Measurements from ENCODE around the gene PRR35.
"Not testable (repeated sequence)": the region's sequence is repeated elsewhere in the genome, so short reads cannot be mapped to it uniquely, and the experiment has no call there.

The PRR35 gene

DNA sequence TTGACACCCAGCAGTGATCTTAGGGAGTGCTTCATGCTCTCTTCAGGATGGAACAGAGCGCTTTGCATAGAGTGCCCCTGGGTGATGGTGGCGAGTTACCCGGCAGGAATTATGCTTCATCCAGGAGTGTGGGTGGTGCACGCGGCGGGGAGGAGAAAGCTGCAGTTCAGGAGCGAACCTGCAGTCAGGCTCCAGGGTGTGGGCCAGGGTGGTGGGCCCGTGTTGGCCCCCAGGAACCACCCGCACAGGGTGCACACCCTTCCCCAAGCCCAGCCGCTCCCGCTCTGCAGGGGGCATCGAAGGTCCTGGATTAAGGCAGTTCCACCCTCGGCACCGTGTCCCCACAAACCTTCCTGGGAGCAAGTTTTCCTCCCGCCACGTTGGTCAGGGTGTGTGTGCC lies 33.6 kb downstream of the PRR35 start:
- DNase-seq (ENCODE audit: low read depth in 2 of 2) = no peak

DNA sequence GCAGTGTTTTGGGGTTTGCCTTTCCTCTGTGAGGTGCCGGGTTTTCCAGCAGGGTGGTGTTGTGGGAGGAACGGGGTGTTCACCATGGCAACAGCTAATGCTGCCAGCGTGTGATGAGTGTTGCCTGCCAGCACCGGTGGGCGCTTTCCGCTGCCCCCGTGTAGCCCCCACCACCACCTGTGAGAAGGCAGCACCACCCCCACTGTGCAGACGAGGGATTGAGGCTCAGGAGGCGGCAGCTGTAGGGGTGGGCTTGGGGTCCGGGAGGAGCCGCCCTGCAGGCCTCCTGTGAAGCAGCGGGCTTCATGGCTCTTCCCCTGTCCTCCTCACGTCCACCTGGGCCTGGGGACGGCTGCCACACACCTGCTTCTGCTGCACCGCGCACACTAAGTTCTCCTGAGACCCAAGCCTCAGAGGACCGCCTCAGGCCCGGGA lies 34.9 kb downstream of the PRR35 start:
- DNase-seq (ENCODE audit: low read depth in 2 of 2) = no peak

DNA sequence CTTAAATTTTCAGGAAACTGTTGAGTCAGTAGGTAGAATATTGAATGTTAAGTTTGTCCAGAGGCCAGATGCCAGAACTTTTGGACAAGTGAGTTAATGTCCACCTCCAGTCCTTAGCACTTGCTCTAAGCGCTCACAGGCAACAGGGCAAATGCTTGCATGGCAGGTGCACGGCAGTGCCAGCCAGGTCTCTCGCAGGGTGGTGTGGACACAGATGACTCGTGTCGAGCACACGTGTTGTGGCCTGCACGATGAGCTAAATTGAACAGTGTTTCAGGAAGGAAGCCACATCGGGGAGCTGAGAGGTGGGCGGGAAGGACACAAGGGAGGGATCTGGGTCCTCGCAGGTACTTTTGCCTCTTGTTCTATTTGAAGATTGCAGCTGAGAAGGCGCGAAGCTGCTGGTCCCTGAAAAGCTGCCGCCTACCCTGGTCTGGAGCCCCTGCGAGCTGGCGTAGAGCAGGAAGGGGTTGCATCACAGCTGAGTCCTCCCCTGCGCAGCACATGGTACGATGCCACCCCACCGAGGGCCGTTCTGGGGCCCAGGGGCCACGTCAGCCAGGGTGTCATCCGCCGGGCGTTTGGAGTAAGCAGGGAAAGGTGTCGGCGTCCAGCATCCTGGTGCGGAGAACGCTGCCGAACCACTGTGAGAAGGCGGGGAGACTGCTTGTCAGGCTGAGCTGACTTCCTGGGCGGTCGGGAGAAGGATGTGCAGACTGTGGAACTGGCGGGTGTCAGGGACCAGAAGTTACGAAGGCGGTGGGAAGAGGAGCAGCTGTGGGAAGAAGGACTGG lies 35.9 kb downstream of the PRR35 start:
- DNase-seq (ENCODE audit: low read depth in 2 of 2) = no peak

DNA sequence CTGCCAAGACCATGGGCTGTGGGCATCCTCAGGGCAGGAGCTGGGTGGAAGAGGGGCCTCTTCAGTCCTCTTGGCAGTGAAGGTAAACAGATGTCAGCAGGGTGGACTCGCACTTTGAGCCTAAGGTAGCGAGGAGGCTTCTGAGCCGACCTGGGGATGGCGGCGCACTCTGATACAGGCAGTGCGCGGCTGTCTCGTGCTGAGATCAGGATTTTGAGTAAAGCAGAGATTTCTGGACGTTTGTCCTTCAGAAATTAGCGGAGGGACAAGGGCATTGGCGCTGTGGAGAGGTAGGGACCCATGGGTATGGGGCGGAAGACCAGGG lies 36.5 kb downstream of the PRR35 start:
- no peak for DNase-seq (ENCODE audit: low read depth in 2 of 2)

GRCh38 chr16:597655-598054 lies 37.5 kb downstream of the PRR35 start:
- not testable (repeated sequence) for DNase-seq (ENCODE audit: low read depth in 2 of 2)

DNA sequence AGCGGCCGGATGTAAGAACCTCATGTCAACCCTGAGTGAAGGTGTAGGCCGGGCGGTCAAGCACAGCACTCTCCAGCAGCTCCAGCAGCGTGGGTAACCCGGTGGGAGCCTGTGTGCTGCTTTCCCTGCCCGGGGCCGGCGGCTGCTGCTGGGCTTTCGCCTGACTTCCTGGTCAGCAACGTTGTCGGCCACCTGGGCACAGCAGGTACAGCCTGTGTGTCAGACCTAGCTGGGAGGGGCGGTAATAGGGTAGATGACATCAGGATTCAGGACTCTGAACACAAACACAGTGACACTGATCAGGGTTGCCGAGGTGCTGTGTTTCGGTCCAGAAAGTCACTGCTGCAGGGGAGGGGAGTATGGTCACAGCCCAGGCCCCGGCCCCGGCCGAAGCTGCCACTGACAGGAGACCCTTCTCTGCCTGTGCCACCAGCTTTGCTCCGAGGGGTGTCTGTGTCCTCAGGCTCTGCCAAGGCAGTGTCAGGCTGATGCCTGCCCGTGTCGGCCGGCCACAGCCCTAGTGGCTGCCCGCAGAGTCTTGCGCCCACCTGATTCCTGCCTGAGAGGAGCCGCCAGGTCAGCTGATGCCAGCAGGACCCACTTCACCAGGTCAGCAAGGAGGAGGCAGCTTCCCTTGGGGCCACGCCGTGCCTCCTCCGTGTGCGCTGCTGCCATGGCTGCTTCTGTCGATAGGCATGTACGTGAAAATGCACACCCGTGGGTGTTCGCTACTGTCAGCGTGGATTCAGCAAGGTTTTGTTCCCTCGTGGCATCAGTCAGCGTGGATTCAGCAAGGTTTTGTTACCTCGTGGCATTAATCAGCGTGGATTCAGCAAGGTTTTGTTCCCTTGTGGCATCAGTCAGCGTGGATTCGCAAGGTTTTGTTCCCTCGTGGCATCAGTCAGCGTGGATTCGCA lies 38.9 kb downstream of the PRR35 start:
- no peak for DNase-seq (ENCODE audit: low read depth in 2 of 2)

DNA sequence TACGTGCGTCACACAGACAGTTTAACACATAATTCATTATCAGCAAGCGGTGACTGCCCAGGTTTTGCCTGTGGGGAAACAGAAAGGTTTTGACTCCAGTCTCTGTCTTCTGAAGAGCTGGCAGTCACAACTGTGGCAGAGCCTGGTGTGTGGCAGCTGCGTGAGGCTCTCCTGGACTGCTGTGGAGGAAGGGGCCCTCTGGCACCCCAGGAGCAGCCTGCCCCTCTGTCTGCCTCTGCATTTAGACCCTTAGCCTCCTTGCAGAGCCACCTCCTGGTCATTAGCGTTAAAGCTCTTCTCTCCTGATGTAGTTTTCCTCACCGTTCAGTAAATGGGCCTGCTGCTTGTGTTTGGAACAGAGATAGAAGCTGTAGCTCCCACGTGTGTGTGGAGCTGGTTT lies 40.6 kb downstream of the PRR35 start:
- no peak for DNase-seq (ENCODE audit: low read depth in 2 of 2)

DNA sequence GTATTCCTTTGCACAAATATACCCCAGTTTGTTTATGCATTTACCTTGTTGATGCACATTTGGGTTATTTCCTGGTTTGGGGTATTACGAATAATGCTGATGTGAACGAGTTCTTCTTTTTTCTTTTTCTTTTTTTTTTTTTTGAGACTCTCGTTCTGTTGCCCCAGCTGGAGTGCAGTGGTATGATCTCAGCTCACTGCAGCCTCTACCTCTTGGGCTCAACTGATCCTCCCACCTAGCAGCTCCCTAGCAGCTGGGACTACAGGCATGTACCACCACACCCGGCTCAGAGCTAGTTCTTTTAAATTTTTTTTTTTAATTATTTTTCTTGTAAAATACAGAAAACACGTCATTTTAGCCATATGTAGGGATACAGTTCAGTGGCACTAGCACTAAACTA lies 43.7 kb downstream of the PRR35 start:
- no peak for DNase-seq (ENCODE audit: low read depth in 2 of 2)

GRCh38 chr16:606656-607307 lies 46.6 kb downstream of the PRR35 start:
- no peak for DNase-seq (ENCODE audit: low read depth in 2 of 2)

DNA sequence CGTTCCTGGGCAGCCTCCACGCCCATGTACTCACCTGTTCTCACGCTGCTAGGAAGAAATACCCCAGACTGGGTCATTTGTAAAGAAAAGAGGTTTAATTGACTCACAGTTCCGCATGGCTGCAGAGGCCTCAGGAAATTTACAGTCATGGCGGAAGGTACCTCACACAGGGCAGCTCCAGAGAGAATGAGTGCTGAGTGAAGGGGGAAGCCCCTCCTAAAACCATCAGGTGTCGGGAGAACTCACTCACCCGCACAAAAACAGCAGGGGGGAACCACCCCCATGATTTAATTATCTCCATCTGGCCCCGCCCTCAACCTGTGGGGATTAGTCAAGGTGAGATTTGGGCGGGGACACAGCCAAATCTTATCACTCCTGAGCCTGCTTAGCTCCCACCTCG lies 47.8 kb downstream of the PRR35 start:
- no peak for DNase-seq (ENCODE audit: low read depth in 2 of 2)

DNA sequence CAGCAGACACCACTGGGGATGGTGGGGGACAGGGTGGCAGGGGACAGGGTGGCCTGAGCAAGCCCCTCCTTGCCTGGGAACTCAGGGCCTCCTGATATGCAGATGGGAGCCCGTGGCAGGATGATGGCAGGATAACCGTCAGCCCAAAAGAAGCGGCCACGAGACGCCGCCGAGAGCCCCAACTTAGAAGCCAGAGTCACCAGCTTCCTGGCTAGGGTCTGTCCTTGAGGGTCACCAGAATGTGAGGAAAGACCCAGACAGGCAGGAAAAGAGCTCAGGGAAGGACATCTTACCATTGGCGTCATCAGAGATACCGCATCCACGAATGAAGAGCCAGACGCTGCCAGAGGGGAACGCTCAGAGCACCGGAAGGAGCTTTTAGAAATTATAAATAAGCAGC lies 49.1 kb downstream of the PRR35 start:
- DNase-seq (ENCODE audit: low read depth in 2 of 2) = no peak

GRCh38 chr16:609984-610383 lies 49.8 kb downstream of the PRR35 start:
- DNase-seq (ENCODE audit: low read depth in 2 of 2) = no peak

- DNase-seq (ENCODE audit: low read depth in 2 of 2) = peak in 1 of 2 donors; percentile 23
These were observed 50.6 kb downstream of the PRR35 start for GRCh38 chr16:610513-611381.

- DNase-seq (ENCODE audit: low read depth in 2 of 2) = no peak
These were observed 54.9 kb downstream of the PRR35 start for GRCh38 chr16:615122-615521.
